Measurements from ENCODE around the gene KRT15.

The KRT15 gene

GRCh38 chr17:41505809-41506767 lies 12.6 kb downstream of the KRT15 start:
- DNase-seq (no peak), ATAC-seq (no peak)
- no peaks in the 10 kb centered on the region for H3K9me3 Mint-ChIP-seq
- H3K4me3 Mint-ChIP-seq = no peak overlapping the region
- no peak overlapping the region for H3K27ac Mint-ChIP-seq
- no peaks in the 10 kb centered on the region for H3K4me1 Mint-ChIP-seq
- no peaks in the 10 kb centered on the region for H3K27me3 Mint-ChIP-seq

- no peak within 1 kb of the TSS for H3K4me3 Mint-ChIP-seq
- H3K9me3 Mint-ChIP-seq = no peaks in the 10 kb centered on the region
- ATAC-seq = no peak
- no peaks in the 10 kb centered on the region for H3K27me3 Mint-ChIP-seq
- no peak within 1 kb of the TSS for H3K27ac Mint-ChIP-seq
- DNase-seq = no peak
- H3K4me1 Mint-ChIP-seq = no peaks in the 10 kb centered on the region
Observed at GRCh38 chr17:41505007-41505808, 13.5 kb downstream of the KRT15 start, which contains the start of gene KRT13. TSS of gene KRT13 (minus strand) at chr17:41505612. CDS start at chr17:41505550, 62 bp downstream.

GRCh38 chr17:41504246-41504977 lies 14.3 kb downstream of the KRT15 start:
- H3K27me3 Mint-ChIP-seq = no peaks in the 10 kb centered on the region
- ATAC-seq = no peak
- H3K4me3 Mint-ChIP-seq = no peak overlapping the region
- H3K27ac Mint-ChIP-seq = no peak overlapping the region
- no peak for DNase-seq
- H3K9me3 Mint-ChIP-seq = no peaks in the 10 kb centered on the region
- peaks cover 5% of the 10 kb centered on the region for H3K4me1 Mint-ChIP-seq

GRCh38 chr17:41503202-41503601 lies 15.5 kb downstream of the KRT15 start:
- ATAC-seq (no peak), DNase-seq (no peak)
- H3K4me1 Mint-ChIP-seq = peaks cover 5% of the 10 kb centered on the region
- no peak overlapping the region for H3K27ac Mint-ChIP-seq
- H3K9me3 Mint-ChIP-seq = no peaks in the 10 kb centered on the region
- no peak overlapping the region for H3K4me3 Mint-ChIP-seq
- no peaks in the 10 kb centered on the region for H3K27me3 Mint-ChIP-seq

- Mint-ChIP-seq H3K4me1 (peaks cover 14% of the 10 kb centered on the region), H3K27ac (peak overlapping the region in 1 of 2 donors; percentile 64), H3K9me3 (no peaks in the 10 kb centered on the region), H3K4me3 (no peak overlapping the region), H3K27me3 (no peaks in the 10 kb centered on the region)
- ATAC-seq (no peak), DNase-seq (no peak)
Observed at GRCh38 chr17:41500131-41500911, 18.4 kb downstream of the KRT15 start.

GRCh38 chr17:41499714-41500113 lies 19.0 kb downstream of the KRT15 start:
- no peak for DNase-seq

GRCh38 chr17:41498276-41498675 lies 20.4 kb downstream of the KRT15 start:
- H3K4me1 Mint-ChIP-seq = peaks cover 14% of the 10 kb centered on the region
- ATAC-seq = no peak
- H3K9me3 Mint-ChIP-seq = no peaks in the 10 kb centered on the region
- H3K4me3 Mint-ChIP-seq = no peak overlapping the region
- peak overlapping the region; percentile 23 to 88 for H3K27ac Mint-ChIP-seq
- DNase-seq = no peak
- no peaks in the 10 kb centered on the region for H3K27me3 Mint-ChIP-seq

More at GRCh38 chr17:41499714-41500113, 19.0 kb downstream of the KRT15 start:
- H3K4me3 Mint-ChIP-seq = no peak overlapping the region
- ATAC-seq = no peak
- H3K27me3 Mint-ChIP-seq = no peaks in the 10 kb centered on the region
- H3K27ac Mint-ChIP-seq = peak overlapping the region in 1 of 2 donors; percentile 64
- no peaks in the 10 kb centered on the region for H3K9me3 Mint-ChIP-seq
- peaks cover 14% of the 10 kb centered on the region for H3K4me1 Mint-ChIP-seq

GRCh38 chr17:41496803-41497484 lies 21.7 kb downstream of the KRT15 start:
- H3K27me3 Mint-ChIP-seq = no peaks in the 10 kb centered on the region
- H3K9me3 Mint-ChIP-seq = no peaks in the 10 kb centered on the region
- H3K27ac Mint-ChIP-seq = peak overlapping the region in 1 of 2 donors; percentile 20
- H3K4me1 Mint-ChIP-seq = peaks cover 14% of the 10 kb centered on the region
- peak; percentile 98 for ATAC-seq
- peak overlapping the region in 1 of 2 donors; percentile 27 for H3K4me3 Mint-ChIP-seq
- DNase-seq = peak; percentile 74 to 83

- DNase-seq (no peak), ATAC-seq (no peak)
- Mint-ChIP-seq H3K27ac (peak overlapping the region in 1 of 2 donors; percentile 35), H3K4me3 (no peak overlapping the region), H3K4me1 (peaks cover 9% of the 10 kb centered on the region), H3K27me3 (no peaks in the 10 kb centered on the region), H3K9me3 (no peaks in the 10 kb centered on the region)
Observed at GRCh38 chr17:41494524-41494923, 24.2 kb downstream of the KRT15 start.

GRCh38 chr17:41492771-41493170 lies 25.9 kb downstream of the KRT15 start:
- Mint-ChIP-seq H3K27me3 (no peaks in the 10 kb centered on the region), H3K9me3 (no peaks in the 10 kb centered on the region), H3K4me3 (no peak overlapping the region), H3K27ac (no peak overlapping the region), H3K4me1 (peaks cover 9% of the 10 kb centered on the region)
- DNase-seq (no peak), ATAC-seq (no peak)

- Mint-ChIP-seq H3K9me3 (no peaks in the 10 kb centered on the region), H3K27me3 (no peaks in the 10 kb centered on the region), H3K27ac (peak overlapping the region in 1 of 2 donors; percentile 55), H3K4me1 (peaks cover 9% of the 10 kb centered on the region), H3K4me3 (no peak overlapping the region)
- DNase-seq (no peak), ATAC-seq (no peak)
Observed at GRCh38 chr17:41492351-41492750, 26.3 kb downstream of the KRT15 start.

- Mint-ChIP-seq H3K27ac (peak overlapping the region in 1 of 2 donors; percentile 61), H3K9me3 (no peaks in the 10 kb centered on the region), H3K4me1 (peaks cover under 1% of the 10 kb centered on the region), H3K4me3 (no peak overlapping the region), H3K27me3 (peaks cover 2% of the 10 kb centered on the region)
- DNase-seq (no peak), ATAC-seq (no peak)
Observed at GRCh38 chr17:41491476-41491875, 27.2 kb downstream of the KRT15 start.

- no peak for ATAC-seq
- no peak overlapping the region for H3K4me3 Mint-ChIP-seq
- peaks cover 9% of the 10 kb centered on the region for H3K27me3 Mint-ChIP-seq
- no peak for DNase-seq
- no peak overlapping the region for H3K27ac Mint-ChIP-seq
- H3K9me3 Mint-ChIP-seq = no peaks in the 10 kb centered on the region
- H3K4me1 Mint-ChIP-seq = no peaks in the 10 kb centered on the region
Observed at GRCh38 chr17:41490000-41490990, 28.4 kb downstream of the KRT15 start.
